Measurements from ENCODE around the gene PTGDR. TPM values are rescaled to one million over a fixed set of nuclear protein-coding genes. Genes with fewer than 3 reads are reported as not detected.

PTGDR gene
- total and polyA plus RNA-seq, 8 donors: 0.04 to 0.29 (median 0.18) TPM; not detected in 1

GRCh38 chr14:52305014-52305413 is 37.5 kb downstream of the PTGDR start:
- no peak overlapping the region for H3K4me3 ChIP-seq
- no peaks in the 10 kb centered on the region for H3K36me3 ChIP-seq
- no peaks in the 10 kb centered on the region for H3K4me1 ChIP-seq
- no peak for DNase-seq
- ATAC-seq: no peak
- intact Hi-C loops (cut with DNase I): no loop called here
- TF ChIP-seq CTCF (IDR thresholded peaks at IDR 0.05): no peak
- no peaks in the 10 kb centered on the region for H3K9me3 ChIP-seq
- no peak overlapping the region for H3K27ac ChIP-seq
- FAIRE-seq: no peak
- H3K27me3 ChIP-seq: no peaks in the 10 kb centered on the region
- 89 to 90% methylated on average over 6 of the region's 6 CpGs for WGBS, 2 donors

GRCh38 chr14:52307376-52307775 is 39.9 kb downstream of the PTGDR start:
- FAIRE-seq (no peak), ATAC-seq (peak in 1 of 4 donors; percentile 56), DNase-seq (no peak)
- TF ChIP-seq CTCF (IDR thresholded peaks at IDR 0.05): no peak
- no peaks in the 10 kb centered on the region for H3K27me3 ChIP-seq
- intact Hi-C loops (cut with DNase I): no loop called here
- 34 to 46% methylated on average over 4 of the region's 4 CpGs for WGBS, 2 donors
- H3K36me3 ChIP-seq: no peaks in the 10 kb centered on the region
- H3K9me3 ChIP-seq: no peaks in the 10 kb centered on the region
- no peak overlapping the region for H3K27ac ChIP-seq
- H3K4me1 ChIP-seq: no peaks in the 10 kb centered on the region
- H3K4me3 ChIP-seq: no peak overlapping the region

GRCh38 chr14:52307905-52308304 is 40.4 kb downstream of the PTGDR start:
- Histone ChIP-seq H3K9me3 (no peaks in the 10 kb centered on the region), H3K36me3 (no peaks in the 10 kb centered on the region), H3K4me3 (no peak overlapping the region), H3K27ac (no peak overlapping the region), H3K27me3 (no peaks in the 10 kb centered on the region), H3K4me1 (no peaks in the 10 kb centered on the region)
- DNase-seq: no peak
- no peak for FAIRE-seq
- ATAC-seq: no peak
- WGBS, 2 donors: 75 to 89% methylated on average over 2 of the region's 2 CpGs
- intact Hi-C loops (cut with DNase I): no loop called here
- TF ChIP-seq CTCF (IDR thresholded peaks at IDR 0.05): no peak

GRCh38 chr14:52310541-52310940 is 43.0 kb downstream of the PTGDR start:
- no peak for FAIRE-seq
- H3K36me3 ChIP-seq: no peaks in the 10 kb centered on the region
- ATAC-seq: no peak
- TF ChIP-seq CTCF (IDR thresholded peaks at IDR 0.05): no peak
- WGBS, 2 donors: 56 to 69% methylated on average over 3 of the region's 3 CpGs
- no peak overlapping the region for H3K27ac ChIP-seq
- H3K4me1 ChIP-seq: no peaks in the 10 kb centered on the region
- no peaks in the 10 kb centered on the region for H3K9me3 ChIP-seq
- no peak overlapping the region for H3K4me3 ChIP-seq
- DNase-seq: no peak
- peaks cover 0 to 11% (median under 1%) of the 10 kb centered on the region in 4 donors for H3K27me3 ChIP-seq
- intact Hi-C loops (cut with DNase I): loop anchor here in 1 of 3 donors (10.0 kb wide), 1 partner anchor 154 kb away; no protein-coding TSS in a partner anchor

- Histone ChIP-seq H3K36me3 (no peaks in the 10 kb centered on the region), H3K27ac (no peak overlapping the region), H3K27me3 (peaks cover 0 to 11% (median 1%) of the 10 kb centered on the region in 4 donors), H3K4me1 (no peaks in the 10 kb centered on the region), H3K9me3 (no peaks in the 10 kb centered on the region), H3K4me3 (peak overlapping the region in 1 of 4 donors; percentile 61)
- 67 to 84% methylated on average over 5 of the region's 5 CpGs for WGBS, 2 donors
- TF ChIP-seq CTCF (IDR thresholded peaks at IDR 0.05): no peak
- no peak for FAIRE-seq
- DNase-seq: no peak
- intact Hi-C loops (cut with DNase I): loop anchor here in 1 of 3 donors (10.0 kb wide), 1 partner anchor 152 kb away; no protein-coding TSS in a partner anchor
- ATAC-seq: no peak
Observed at GRCh38 chr14:52312931-52313355, 45.4 kb downstream of the PTGDR start.

Measured in pancreas (tissue), 10 donors.